ENCODE measurements around the gene FCRL6.

FCRL6 gene

GRCh38 chr1:159862031-159862430 is 59.9 kb downstream of the FCRL6 start:
- no peak for DNase-seq
- peaks cover 26% of the 10 kb centered on the region for H3K4me1 ChIP-seq
- H3K36me3 ChIP-seq, result no peaks in the 10 kb centered on the region
- H3K4me3 ChIP-seq (ENCODE audit: low read depth, low read length), result no peak overlapping the region
- no peaks in the 10 kb centered on the region for H3K27me3 ChIP-seq
- H3K9me3 ChIP-seq, result no peaks in the 10 kb centered on the region
- TF ChIP-seq CTCF (IDR thresholded peaks at IDR 0.05; ENCODE audit: low read depth, low read length), result no peak

GRCh38 chr1:159862557-159862956 is 60.4 kb downstream of the FCRL6 start, which contains the start of gene VSIG8:
Gene VSIG8 (minus strand): TSS chr1:159862657. CDS start chr1:159862521, 136 bp downstream.
- peaks cover 31% of the 10 kb centered on the region for H3K4me1 ChIP-seq
- no peaks in the 10 kb centered on the region for H3K36me3 ChIP-seq
- H3K9me3 ChIP-seq, result no peaks in the 10 kb centered on the region
- no peak for TF ChIP-seq CTCF (IDR thresholded peaks at IDR 0.05; ENCODE audit: low read depth, low read length)
- DNase-seq, result no peak
- no peaks in the 10 kb centered on the region for H3K27me3 ChIP-seq
- no peak within 1 kb of the TSS for H3K4me3 ChIP-seq (ENCODE audit: low read depth, low read length)

- TF ChIP-seq CTCF (IDR thresholded peaks at IDR 0.05; ENCODE audit: low read depth, low read length), result no peak
- Histone ChIP-seq H3K9me3 (no peaks in the 10 kb centered on the region), H3K36me3 (no peaks in the 10 kb centered on the region), H3K4me3 (ENCODE audit: low read depth, low read length) (no peak overlapping the region), H3K27me3 (no peaks in the 10 kb centered on the region), H3K4me1 (peaks cover 47% of the 10 kb centered on the region)
- DNase-seq, result no peak
These were observed 62.1 kb downstream of the FCRL6 start for GRCh38 chr1:159864262-159864661.
